Parathyroid adenoma (tissue), 2 donors: Measurements from ENCODE around the gene SNX27.

Experiments
- H2AFZ ChIP-seq: fragments of 300-600 bp; sonication (generic); one replicate; pipeline ENCODE4 v1.7.0; 2017; ENCODE audit warnings: antibody characterized with exemption, mild to moderate bottlenecking
- H3K27ac ChIP-seq: fragments of 300-600 bp; sonication (generic); one replicate; pipeline ENCODE4 v1.7.0; 2017
- H3K27me3 ChIP-seq: fragments of 300-600 bp; sonication (generic); one replicate; pipeline ENCODE4 v1.7.0; 2017; ENCODE audit warnings: low read length; ENCODE audit not compliant: control insufficient read depth, insufficient read depth
- H3K36me3 ChIP-seq: fragments of 300-600 bp; sonication (generic); one replicate; pipeline ENCODE4 v1.7.0; 2017; ENCODE audit warnings: low read length; ENCODE audit not compliant: control insufficient read depth, insufficient read depth
- H3K4me1 ChIP-seq: fragments of 300-600 bp; sonication (generic); one replicate; pipeline ENCODE4 v1.7.0; 2017; ENCODE audit warnings: control low read depth
- H3K4me2 ChIP-seq: fragments of 300-600 bp; sonication (generic); one replicate; pipeline ENCODE4 v1.7.0; 2017; ENCODE audit warnings: low read length
- H3K4me3 ChIP-seq: fragments of 300-600 bp; sonication (generic); one replicate; pipeline ENCODE4 v1.7.0; 2017; ENCODE audit warnings: low read depth, low read length
- H3K79me2 ChIP-seq: fragments of 300-600 bp; sonication (generic); one replicate; pipeline ENCODE4 v1.7.0; 2017; ENCODE audit warnings: control low read depth
- H3K9ac ChIP-seq: fragments of 300-600 bp; sonication (generic); one replicate; pipeline ENCODE4 v1.7.0; 2017; ENCODE audit warnings: mild to moderate bottlenecking
- H3K9me3 ChIP-seq: fragments of 300-600 bp; sonication (generic); one replicate; pipeline ENCODE4 v1.7.0; 2017; ENCODE audit warnings: low read length; ENCODE audit not compliant: control insufficient read depth
- CTCF ChIP-seq: fragments of 300-600 bp; sonication (generic); IDR thresholded peaks from one replicate; pipeline ENCODE4 v1.7.0; 2017; ENCODE audit warnings: antibody characterized with exemption, mild to moderate bottlenecking
- donor health status: primary hyperparathyroidism.

SNX27 gene

DNA sequence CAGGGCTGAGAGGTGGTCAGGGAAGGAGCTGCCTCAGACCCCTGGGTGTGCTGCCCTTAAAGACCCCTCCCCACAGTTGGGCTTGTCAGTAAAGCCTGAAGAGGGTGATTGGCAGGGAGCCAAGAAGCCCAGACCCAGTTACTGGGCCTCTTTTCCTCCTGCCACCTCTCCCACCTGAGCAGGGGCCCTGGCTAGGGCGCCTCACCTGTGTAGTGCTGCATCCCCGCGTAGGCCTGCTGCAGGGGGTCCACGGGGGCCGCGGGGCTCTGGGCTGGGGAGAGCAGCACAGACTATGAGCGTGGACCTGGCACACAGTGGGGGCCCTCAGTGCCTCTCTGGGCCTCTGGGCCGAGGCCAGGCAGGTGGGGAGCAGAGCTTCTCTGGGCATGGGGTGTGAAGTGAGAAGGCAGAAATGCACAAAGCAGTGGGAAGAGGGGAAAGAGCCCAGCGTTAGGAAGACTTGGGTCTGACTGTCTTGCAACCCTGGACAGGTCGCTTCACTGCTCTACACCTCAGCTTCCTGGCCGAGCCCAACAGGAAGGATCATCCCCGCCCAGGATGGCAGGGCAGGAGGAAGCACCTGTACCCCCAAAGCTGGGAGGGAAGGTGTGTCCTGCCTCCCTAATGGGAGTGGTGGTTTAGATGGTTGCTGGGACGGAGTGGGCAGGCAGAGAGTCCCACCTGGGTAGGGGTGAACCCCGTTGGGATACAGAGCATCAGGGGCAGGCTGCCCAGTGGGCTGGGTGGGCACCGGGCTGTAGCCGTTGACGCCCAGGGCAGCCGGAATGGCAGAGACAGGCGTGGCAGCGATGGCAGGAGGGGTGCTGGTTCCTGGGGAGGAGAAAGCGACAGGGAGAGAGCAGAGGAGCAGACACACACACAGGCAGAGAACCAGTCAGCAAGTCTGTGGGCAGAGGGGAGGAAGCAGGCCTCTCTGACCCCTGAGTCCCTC, 94.9 kb downstream of the SNX27 start:
- Histone ChIP-seq H2AFZ (no peak overlapping the region), H3K27me3 (no peaks in the 10 kb centered on the region), H3K4me3 (no peak overlapping the region), H3K27ac (no peak overlapping the region), H3K4me1 (no peaks in the 10 kb centered on the region), H3K9ac (no peak overlapping the region), H3K9me3 (no peaks in the 10 kb centered on the region), H3K36me3 (no peaks in the 10 kb centered on the region), H3K4me2 (no peak overlapping the region), H3K79me2 (no peaks in the 10 kb centered on the region)
- no peak for TF ChIP-seq CTCF

DNA sequence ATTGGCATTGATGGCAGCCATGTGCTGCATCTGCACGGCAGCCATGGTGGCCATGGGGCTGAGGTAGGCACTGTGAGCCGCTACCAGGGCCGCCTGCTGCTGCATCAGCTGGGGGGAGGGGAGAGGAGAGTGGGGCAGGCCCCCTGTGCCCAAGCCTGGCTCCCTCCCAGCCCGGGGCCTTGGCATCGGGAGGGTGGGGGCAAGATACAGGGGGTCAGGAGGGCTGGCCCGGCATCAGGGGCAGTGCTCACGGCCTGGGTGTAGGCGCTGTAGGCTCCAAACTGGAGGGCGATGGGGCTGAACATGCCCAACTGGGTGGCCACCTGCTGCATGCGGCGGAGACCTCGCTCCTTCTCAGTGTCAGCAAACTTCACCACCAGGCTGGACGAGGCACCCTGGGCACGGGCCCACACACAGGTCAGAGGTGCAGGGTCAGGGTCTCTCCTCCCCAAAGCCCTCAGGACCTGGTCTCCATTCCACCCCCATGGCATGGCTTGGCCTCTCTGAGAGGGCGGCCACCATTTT, 95.8 kb downstream of the SNX27 start:
- TF ChIP-seq CTCF: no peak
- no peak overlapping the region for H2AFZ ChIP-seq
- no peaks in the 10 kb centered on the region for H3K9me3 ChIP-seq
- H3K4me2 ChIP-seq: no peak overlapping the region
- no peak overlapping the region for H3K9ac ChIP-seq
- H3K4me3 ChIP-seq: no peak overlapping the region
- H3K27ac ChIP-seq: no peak overlapping the region
- no peaks in the 10 kb centered on the region for H3K27me3 ChIP-seq
- no peaks in the 10 kb centered on the region for H3K4me1 ChIP-seq
- no peaks in the 10 kb centered on the region for H3K36me3 ChIP-seq
- no peaks in the 10 kb centered on the region for H3K79me2 ChIP-seq

DNA sequence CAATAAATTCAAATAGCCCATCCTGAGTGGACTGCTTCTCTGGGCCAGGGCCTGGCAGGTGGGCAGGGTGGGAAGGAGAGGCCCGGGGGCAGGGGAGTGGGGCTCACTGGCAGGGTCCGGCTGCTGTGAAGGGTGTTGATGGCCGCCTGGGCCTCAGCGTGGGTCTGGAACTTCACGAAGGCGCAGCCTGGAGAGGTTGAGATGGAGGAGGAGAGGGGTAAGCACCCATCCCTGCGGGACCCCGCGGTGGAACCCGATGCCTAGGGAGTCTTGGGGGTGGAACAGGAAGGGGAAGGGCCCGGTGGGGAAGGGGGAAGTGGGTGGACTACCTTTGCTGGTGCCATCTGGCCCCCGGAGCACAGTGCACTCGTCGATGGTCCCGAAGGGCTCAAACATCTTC, 97.0 kb downstream of the SNX27 start:
- H3K4me1 ChIP-seq: no peaks in the 10 kb centered on the region

GRCh38 chr1:151710187-151710840, 98.5 kb downstream of the SNX27 start:
- Histone ChIP-seq H3K4me3 (no peak overlapping the region), H3K9me3 (no peaks in the 10 kb centered on the region), H3K36me3 (no peaks in the 10 kb centered on the region), H3K9ac (no peak overlapping the region), H3K4me2 (no peak overlapping the region), H3K79me2 (no peaks in the 10 kb centered on the region), H3K4me1 (no peaks in the 10 kb centered on the region), H3K27ac (no peak overlapping the region), H2AFZ (no peak overlapping the region), H3K27me3 (no peaks in the 10 kb centered on the region)
- TF ChIP-seq CTCF: no peak

More for the DNA sequence above, 97.0 kb downstream of the SNX27 start:
- no peak overlapping the region for H3K4me3 ChIP-seq
- TF ChIP-seq CTCF: no peak
- H3K4me2 ChIP-seq: no peak overlapping the region
- H3K79me2 ChIP-seq: no peaks in the 10 kb centered on the region
- H3K27me3 ChIP-seq: no peaks in the 10 kb centered on the region
- H3K9ac ChIP-seq: no peak overlapping the region
- no peak overlapping the region for H2AFZ ChIP-seq
- no peak overlapping the region for H3K27ac ChIP-seq
- no peaks in the 10 kb centered on the region for H3K36me3 ChIP-seq
- H3K9me3 ChIP-seq: no peaks in the 10 kb centered on the region
